Measurements from ENCODE around the gene RIMS3. TPM values are rescaled to one million over a fixed set of nuclear protein-coding genes. Genes with fewer than 3 reads are reported as not detected.

RIMS3 gene
- total RNA-seq, 1 donor from 2014 or later, result 4.7 TPM

DNA sequence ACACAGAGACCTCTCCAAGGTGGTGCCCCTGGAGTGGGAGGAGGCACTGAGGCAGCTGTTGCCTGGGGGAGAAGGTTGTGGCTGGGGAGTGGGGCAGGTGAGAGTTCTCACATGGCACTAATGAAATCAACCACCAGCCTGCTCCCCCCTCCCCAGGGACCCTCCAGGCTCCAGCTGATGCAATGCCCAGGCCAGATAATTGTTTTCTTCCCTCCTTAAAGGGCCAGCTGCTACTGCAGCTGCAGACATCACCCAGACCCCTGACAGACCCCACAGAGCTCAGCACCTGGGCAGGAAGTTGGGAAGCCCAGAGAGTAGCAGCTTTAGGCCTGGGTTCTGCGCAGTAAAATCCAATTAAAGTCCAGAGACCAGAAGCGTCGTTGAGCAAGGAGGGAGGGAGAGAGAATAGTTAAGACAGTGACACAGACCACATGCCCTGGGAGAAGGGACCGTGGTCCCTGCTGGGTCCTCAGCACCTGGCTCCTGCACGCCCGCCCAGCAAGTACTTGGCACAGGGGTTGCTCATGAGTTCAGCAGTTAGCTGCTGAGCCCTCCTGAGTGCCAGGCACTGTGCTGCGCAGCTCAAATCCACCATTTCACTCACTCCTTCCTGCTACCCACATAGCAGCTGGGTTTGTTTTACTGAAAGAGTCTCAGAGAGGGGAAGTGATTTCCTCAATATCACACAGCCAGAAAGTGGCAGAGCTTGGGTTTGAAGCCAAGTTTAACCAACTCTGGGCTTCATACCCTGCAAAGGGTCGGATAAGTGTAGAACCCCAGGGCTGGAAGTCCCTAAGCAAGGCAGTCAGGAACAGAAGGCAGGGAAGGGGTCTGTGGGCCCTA lies 1.9 kb downstream of the RIMS3 start:
- TF ChIP-seq, protein P1, sequence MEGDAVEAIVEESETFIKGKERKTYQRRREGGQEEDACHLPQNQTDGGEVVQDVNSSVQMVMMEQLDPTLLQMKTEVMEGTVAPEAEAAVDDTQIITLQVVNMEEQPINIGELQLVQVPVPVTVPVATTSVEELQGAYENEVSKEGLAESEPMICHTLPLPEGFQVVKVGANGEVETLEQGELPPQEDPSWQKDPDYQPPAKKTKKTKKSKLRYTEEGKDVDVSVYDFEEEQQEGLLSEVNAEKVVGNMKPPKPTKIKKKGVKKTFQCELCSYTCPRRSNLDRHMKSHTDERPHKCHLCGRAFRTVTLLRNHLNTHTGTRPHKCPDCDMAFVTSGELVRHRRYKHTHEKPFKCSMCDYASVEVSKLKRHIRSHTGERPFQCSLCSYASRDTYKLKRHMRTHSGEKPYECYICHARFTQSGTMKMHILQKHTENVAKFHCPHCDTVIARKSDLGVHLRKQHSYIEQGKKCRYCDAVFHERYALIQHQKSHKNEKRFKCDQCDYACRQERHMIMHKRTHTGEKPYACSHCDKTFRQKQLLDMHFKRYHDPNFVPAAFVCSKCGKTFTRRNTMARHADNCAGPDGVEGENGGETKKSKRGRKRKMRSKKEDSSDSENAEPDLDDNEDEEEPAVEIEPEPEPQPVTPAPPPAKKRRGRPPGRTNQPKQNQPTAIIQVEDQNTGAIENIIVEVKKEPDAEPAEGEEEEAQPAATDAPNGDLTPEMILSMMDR (IDR thresholded peaks at IDR 0.05), result no peak
- H3K4me1 ChIP-seq, result peaks cover 8% of the 10 kb centered on the region
- H3K9me3 ChIP-seq, result no peaks in the 10 kb centered on the region
- DNase-seq (no peak), ATAC-seq (no peak)
- H3K27me3 ChIP-seq, result no peaks in the 10 kb centered on the region
- no peak overlapping the region for H3K27ac ChIP-seq
- H3K4me3 ChIP-seq, result no peak overlapping the region
- no peaks in the 10 kb centered on the region for H3K36me3 ChIP-seq
- intact Hi-C loops (cut with DNase I), result no loop called here

DNA sequence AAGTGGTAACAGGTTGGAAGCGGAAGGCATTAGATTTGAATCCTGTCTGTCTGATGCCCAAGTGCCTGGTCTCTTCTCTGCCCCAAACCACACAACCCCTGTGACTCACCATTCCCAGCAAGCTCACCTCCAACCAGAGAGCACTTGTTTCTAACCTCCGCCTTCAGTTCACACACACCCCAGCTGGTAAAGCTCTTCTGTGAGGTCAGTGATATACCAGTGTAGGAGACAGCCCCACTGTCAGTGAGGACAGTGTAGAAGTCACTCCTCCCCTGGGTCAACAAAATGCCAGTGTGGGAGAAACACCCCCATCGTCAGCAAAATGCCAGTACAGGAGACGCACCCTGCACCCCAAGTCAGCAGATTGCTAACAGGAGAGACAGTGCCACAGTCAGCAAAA lies 2.6 kb downstream of the RIMS3 start:
- intact Hi-C loops (cut with DNase I), result no loop called here
- peaks cover 8% of the 10 kb centered on the region for H3K4me1 ChIP-seq
- ATAC-seq (no peak), DNase-seq (no peak)
- no peaks in the 10 kb centered on the region for H3K27me3 ChIP-seq
- no peak overlapping the region for H3K4me3 ChIP-seq
- H3K9me3 ChIP-seq, result no peaks in the 10 kb centered on the region
- no peak overlapping the region for H3K27ac ChIP-seq
- TF ChIP-seq, protein P1 (IDR thresholded peaks at IDR 0.05), result no peak
- H3K36me3 ChIP-seq, result no peaks in the 10 kb centered on the region

GRCh38 chr1:40662151-40662550 lies 3.3 kb downstream of the RIMS3 start:
- DNase-seq (no peak), ATAC-seq (no peak)
- Histone ChIP-seq H3K4me3 (no peak overlapping the region), H3K4me1 (peaks cover 8% of the 10 kb centered on the region), H3K27me3 (no peaks in the 10 kb centered on the region), H3K36me3 (no peaks in the 10 kb centered on the region), H3K9me3 (no peaks in the 10 kb centered on the region), H3K27ac (no peak overlapping the region)
- TF ChIP-seq, protein P1 (IDR thresholded peaks at IDR 0.05), result no peak
- intact Hi-C loops (cut with DNase I), result no loop called here

- Histone ChIP-seq H3K4me1 (peaks cover 8% of the 10 kb centered on the region), H3K9me3 (no peaks in the 10 kb centered on the region), H3K27me3 (no peaks in the 10 kb centered on the region), H3K4me3 (no peak overlapping the region), H3K36me3 (no peaks in the 10 kb centered on the region), H3K27ac (no peak overlapping the region)
- TF ChIP-seq, protein P1 (IDR thresholded peaks at IDR 0.05), result no peak
- no peak for ATAC-seq
- intact Hi-C loops (cut with DNase I), result no loop called here
- DNase-seq, result no peak
These were observed 3.8 kb downstream of the RIMS3 start for GRCh38 chr1:40661678-40662077.

GRCh38 chr1:40659649-40659947 lies 5.9 kb downstream of the RIMS3 start:
- TF ChIP-seq, protein P1 (IDR thresholded peaks at IDR 0.05), result no peak
- ATAC-seq (no peak), DNase-seq (no peak)
- no peaks in the 10 kb centered on the region for H3K9me3 ChIP-seq
- no peaks in the 10 kb centered on the region for H3K27me3 ChIP-seq
- H3K27ac ChIP-seq, result no peak overlapping the region
- no peaks in the 10 kb centered on the region for H3K4me1 ChIP-seq
- H3K4me3 ChIP-seq, result no peak overlapping the region
- intact Hi-C loops (cut with DNase I), result no loop called here
- no peaks in the 10 kb centered on the region for H3K36me3 ChIP-seq
